Activated naive CD8-positive, alpha-beta T cell treated with anti-CD3 and anti-CD28 coated beads, Interleukin-2, amount 50 U/mL, for 24 hours (primary cell): ENCODE results near the gene VCAN.

Source experiments
- ATAC-seq: fragments of 150-1000 bp; cut with Tn5 transposase; one replicate; pipeline ENCODE4 v1.10.0; 2021
- DNase-seq: peaks from one replicate; pipeline ENCODE4 v3.0.0; 2021
- H3K27ac Mint-ChIP-seq: one replicate; pipeline ENCODE4 v1.8.0; 2021; ENCODE audit warnings: mild to moderate bottlenecking, mixed read lengths
- H3K27me3 Mint-ChIP-seq: one replicate; pipeline ENCODE4 v1.8.0; 2021; ENCODE audit warnings: mixed read lengths
- H3K36me3 Mint-ChIP-seq: one replicate; pipeline ENCODE4 v1.8.0; 2021; ENCODE audit warnings: low read depth, mixed read lengths
- H3K4me1 Mint-ChIP-seq: one replicate; pipeline ENCODE4 v1.8.0; 2021; ENCODE audit warnings: mixed read lengths
- H3K4me3 Mint-ChIP-seq: one replicate; pipeline ENCODE4 v1.8.0; 2021; ENCODE audit warnings: mild to moderate bottlenecking, moderate library complexity, mixed read lengths
- H3K9me3 Mint-ChIP-seq: one replicate; pipeline ENCODE4 v1.8.0; 2021; ENCODE audit warnings: mixed read lengths

Gene VCAN

GRCh38 chr5:83567741-83568140 is 96.2 kb downstream of the VCAN start:
- Mint-ChIP-seq H3K27me3 (peaks cover 7% of the 10 kb centered on the region), H3K9me3 (no peaks in the 10 kb centered on the region), H3K4me1 (no peaks in the 10 kb centered on the region), H3K4me3 (no peak overlapping the region), H3K27ac (no peak overlapping the region), H3K36me3 (no peaks in the 10 kb centered on the region)
- no peak for DNase-seq
- no peak for ATAC-seq

GRCh38 chr5:83568186-83568585 is 96.6 kb downstream of the VCAN start:
- H3K27ac Mint-ChIP-seq: no peak overlapping the region
- ATAC-seq: no peak
- H3K27me3 Mint-ChIP-seq: peaks cover 7% of the 10 kb centered on the region
- H3K4me3 Mint-ChIP-seq: no peak overlapping the region
- H3K4me1 Mint-ChIP-seq: no peaks in the 10 kb centered on the region
- no peaks in the 10 kb centered on the region for H3K36me3 Mint-ChIP-seq
- no peak for DNase-seq
- H3K9me3 Mint-ChIP-seq: no peaks in the 10 kb centered on the region

GRCh38 chr5:83570916-83571315 is 99.4 kb downstream of the VCAN start:
- no peaks in the 10 kb centered on the region for H3K36me3 Mint-ChIP-seq
- peaks cover 4% of the 10 kb centered on the region for H3K27me3 Mint-ChIP-seq
- H3K4me1 Mint-ChIP-seq: no peaks in the 10 kb centered on the region
- no peak for ATAC-seq
- H3K9me3 Mint-ChIP-seq: no peaks in the 10 kb centered on the region
- H3K27ac Mint-ChIP-seq: no peak overlapping the region
- no peak overlapping the region for H3K4me3 Mint-ChIP-seq
- no peak for DNase-seq

GRCh38 chr5:83572271-83572670 is 100.7 kb downstream of the VCAN start:
- no peak for DNase-seq
- Mint-ChIP-seq H3K9me3 (no peaks in the 10 kb centered on the region), H3K27me3 (peaks cover 8% of the 10 kb centered on the region), H3K4me1 (no peaks in the 10 kb centered on the region), H3K36me3 (no peaks in the 10 kb centered on the region), H3K4me3 (no peak overlapping the region), H3K27ac (no peak overlapping the region)
- ATAC-seq: no peak

- Mint-ChIP-seq H3K36me3 (no peaks in the 10 kb centered on the region), H3K4me1 (no peaks in the 10 kb centered on the region), H3K27ac (no peak overlapping the region), H3K9me3 (no peaks in the 10 kb centered on the region), H3K27me3 (peaks cover 4% of the 10 kb centered on the region), H3K4me3 (no peak overlapping the region)
- DNase-seq (no peak), ATAC-seq (no peak)
Observed at GRCh38 chr5:83576341-83576740, 104.8 kb downstream of the VCAN start.

- H3K36me3 Mint-ChIP-seq: no peaks in the 10 kb centered on the region
Observed at GRCh38 chr5:83577036-83577636, 105.6 kb downstream of the VCAN start.

GRCh38 chr5:83583859-83584258 is 112.3 kb downstream of the VCAN start:
- ATAC-seq (no peak), DNase-seq (no peak)
- H3K27me3 Mint-ChIP-seq: no peaks in the 10 kb centered on the region
- H3K27ac Mint-ChIP-seq: no peak overlapping the region
- H3K4me3 Mint-ChIP-seq: no peak overlapping the region
- no peaks in the 10 kb centered on the region for H3K36me3 Mint-ChIP-seq
- H3K9me3 Mint-ChIP-seq: no peaks in the 10 kb centered on the region
- H3K4me1 Mint-ChIP-seq: no peaks in the 10 kb centered on the region

More at GRCh38 chr5:83577036-83577636, 105.6 kb downstream of the VCAN start:
- H3K4me3 Mint-ChIP-seq: no peak overlapping the region
- no peak for DNase-seq
- peaks cover 4% of the 10 kb centered on the region for H3K27me3 Mint-ChIP-seq
- H3K4me1 Mint-ChIP-seq: no peaks in the 10 kb centered on the region
- no peaks in the 10 kb centered on the region for H3K9me3 Mint-ChIP-seq
- H3K27ac Mint-ChIP-seq: no peak overlapping the region
- no peak for ATAC-seq

- Mint-ChIP-seq H3K36me3 (no peaks in the 10 kb centered on the region), H3K27ac (no peak overlapping the region), H3K27me3 (no peaks in the 10 kb centered on the region), H3K4me1 (no peaks in the 10 kb centered on the region), H3K9me3 (no peaks in the 10 kb centered on the region), H3K4me3 (no peak overlapping the region)
- DNase-seq (no peak), ATAC-seq (no peak)
Observed at GRCh38 chr5:83586874-83587776, 115.6 kb downstream of the VCAN start.

- no peak overlapping the region for H3K27ac Mint-ChIP-seq
Observed at GRCh38 chr5:83589786-83590185, 118.2 kb downstream of the VCAN start.

GRCh38 chr5:83590966-83591365 is 119.4 kb downstream of the VCAN start:
- Mint-ChIP-seq H3K36me3 (no peaks in the 10 kb centered on the region), H3K4me3 (no peak overlapping the region), H3K27ac (no peak overlapping the region), H3K27me3 (no peaks in the 10 kb centered on the region), H3K4me1 (no peaks in the 10 kb centered on the region), H3K9me3 (no peaks in the 10 kb centered on the region)
- ATAC-seq: no peak
- DNase-seq: no peak

More at GRCh38 chr5:83589786-83590185, 118.2 kb downstream of the VCAN start:
- Mint-ChIP-seq H3K27me3 (no peaks in the 10 kb centered on the region), H3K9me3 (no peaks in the 10 kb centered on the region), H3K36me3 (no peaks in the 10 kb centered on the region), H3K4me3 (no peak overlapping the region), H3K4me1 (no peaks in the 10 kb centered on the region)
- no peak for DNase-seq
- no peak for ATAC-seq

- Mint-ChIP-seq H3K4me1 (no peaks in the 10 kb centered on the region), H3K27ac (no peak overlapping the region), H3K4me3 (no peak overlapping the region), H3K36me3 (no peaks in the 10 kb centered on the region), H3K9me3 (peaks cover 7% of the 10 kb centered on the region), H3K27me3 (no peaks in the 10 kb centered on the region)
- DNase-seq: no peak
- no peak for ATAC-seq
Observed at GRCh38 chr5:83595217-83595616, 123.7 kb downstream of the VCAN start.

- ATAC-seq: no peak
- H3K27me3 Mint-ChIP-seq: peaks cover 5% of the 10 kb centered on the region
- no peak overlapping the region for H3K4me3 Mint-ChIP-seq
- H3K27ac Mint-ChIP-seq: no peak overlapping the region
- DNase-seq: no peak
- H3K36me3 Mint-ChIP-seq: no peaks in the 10 kb centered on the region
- H3K9me3 Mint-ChIP-seq: no peaks in the 10 kb centered on the region
- no peaks in the 10 kb centered on the region for H3K4me1 Mint-ChIP-seq
Observed at GRCh38 chr5:83608122-83608521, 136.6 kb downstream of the VCAN start.

GRCh38 chr5:83614841-83615240 is 143.3 kb downstream of the VCAN start:
- ATAC-seq: no peak

GRCh38 chr5:83628360-83628759 is 156.8 kb downstream of the VCAN start:
- no peaks in the 10 kb centered on the region for H3K9me3 Mint-ChIP-seq
- no peak overlapping the region for H3K4me3 Mint-ChIP-seq
- DNase-seq (no peak), ATAC-seq (no peak)
- H3K27ac Mint-ChIP-seq: no peak overlapping the region
- no peaks in the 10 kb centered on the region for H3K4me1 Mint-ChIP-seq
- H3K36me3 Mint-ChIP-seq: no peaks in the 10 kb centered on the region
- H3K27me3 Mint-ChIP-seq: peaks cover 2% of the 10 kb centered on the region

More at GRCh38 chr5:83614841-83615240, 143.3 kb downstream of the VCAN start:
- Mint-ChIP-seq H3K27me3 (peaks cover 3% of the 10 kb centered on the region), H3K27ac (no peak overlapping the region), H3K9me3 (peaks cover 16% of the 10 kb centered on the region), H3K4me3 (no peak overlapping the region), H3K4me1 (no peaks in the 10 kb centered on the region), H3K36me3 (no peaks in the 10 kb centered on the region)
- DNase-seq: no peak
